HL-60 (cell line): ENCODE measurements around the gene CFAP299.
"Not testable (repeated sequence)": the region's sequence is repeated elsewhere in the genome, so short reads cannot be mapped to it uniquely, and the experiment has no call there.

Experiments used
- DNase-seq, 2 experiments: peaks; one replicate each; pipeline ENCODE4 v3.0.0-alpha.2; 2010 to 2020; ENCODE audit warnings: low read depth in 1 of 2, low spot score in 1 of 2
- H3K27ac ChIP-seq: fragments of 250-450 bp; sonication (Bioruptor Pico); replicated peaks from 2 replicates; pipeline ENCODE4 v1.5.1; 2020; ENCODE audit warnings: mild to moderate bottlenecking, moderate library complexity
- H3K27me3 ChIP-seq: fragments of 250-450 bp; sonication (Bioruptor Pico); 2 replicates; pipeline ENCODE4 v1.5.1; 2021; ENCODE audit warnings: mild to moderate bottlenecking, moderate library complexity; ENCODE audit not compliant: insufficient read depth, poor library complexity, severe bottlenecking
- H3K4me3 ChIP-seq: replicated peaks from 2 replicates; pipeline ENCODE4 v1.5.1; 2011; ENCODE audit warnings: mild to moderate bottlenecking, control low read depth, low read length; ENCODE audit not compliant: insufficient read depth
- GABPA ChIP-seq: IDR thresholded peaks from 2 replicates; pipeline ENCODE4 v1.6.1; 2012; ENCODE audit warnings: low read depth
- POLR2AphosphoS5 ChIP-seq: IDR thresholded peaks from 2 replicates; pipeline ENCODE4 v1.6.1; 2012; ENCODE audit warnings: low read depth
- REST ChIP-seq: IDR thresholded peaks from 2 replicates; pipeline ENCODE4 v1.6.1; 2012; ENCODE audit warnings: low read depth; ENCODE audit not compliant: insufficient replicate concordance
- SPI1 ChIP-seq: IDR thresholded peaks from 2 replicates; pipeline ENCODE4 v1.6.1; 2012; ENCODE audit warnings: low read depth, mild to moderate bottlenecking, borderline replicate concordance
- long read RNA-seq: library from polyadenylated mRNA; unstranded; transcript quantifications from one replicate; pipeline ENCODE4 v2.0.0, GENCODE V29; 2020
- TF ChIP-seq, protein P1 (sequence below): IDR thresholded peaks from one replicate; pipeline ENCODE4 v1.5.1; 2011; ENCODE audit warnings: low read length, control low read depth, inconsistent platforms; ENCODE audit not compliant: insufficient read depth

CFAP299 gene
- long read RNA-seq, partial matches to known transcripts, result 0 of 1 reads
- long read RNA-seq, other reads (novel, unspliced or antisense), result 1 of 1 reads

DNA sequence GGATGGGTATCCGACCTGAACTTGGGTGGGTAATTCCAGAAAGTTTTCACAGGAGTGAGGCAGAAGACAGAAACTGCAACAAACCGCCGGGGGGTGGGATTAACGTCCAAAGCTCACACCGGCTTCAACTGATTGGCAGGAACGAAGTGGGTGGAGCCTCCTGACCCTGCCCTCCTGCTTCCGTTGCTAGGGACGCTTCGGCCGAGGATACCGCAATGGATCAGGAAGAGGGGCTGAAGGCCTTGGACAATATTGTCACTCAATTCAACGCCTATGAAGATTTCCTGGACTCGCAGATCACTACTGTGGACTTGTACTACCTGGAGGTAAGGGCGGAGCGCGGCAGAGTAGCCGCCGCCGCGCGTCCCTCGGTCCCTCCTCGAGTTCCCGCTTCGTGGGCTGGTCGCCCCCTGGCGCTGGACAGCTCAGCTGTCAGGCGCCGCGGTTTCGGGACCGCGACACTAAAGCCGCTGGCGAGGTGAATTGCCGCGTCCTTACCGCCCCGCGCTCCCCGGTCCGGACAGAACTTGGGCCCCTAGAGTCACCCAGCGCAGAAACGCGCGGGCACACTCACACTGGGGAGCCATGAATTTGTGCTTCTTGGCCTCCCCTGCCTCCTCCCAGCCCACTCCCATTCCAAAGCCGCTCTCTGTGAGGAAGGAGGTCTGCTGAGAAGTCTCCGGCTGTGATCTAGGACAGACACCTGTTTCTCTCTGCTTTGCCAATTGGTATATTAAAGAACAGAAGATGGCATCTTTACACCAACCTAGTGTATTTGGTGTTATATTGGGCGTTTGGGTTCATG lies at the start of gene CFAP299:
TSS of gene CFAP299 (plus strand) at position 177 of the 805 bp plus-strand sequence.
- no peak within 1 kb of the TSS for H3K27ac ChIP-seq
- peak within 1 kb of the TSS; percentile 56 for H3K4me3 ChIP-seq

GRCh38 chr4:80286451-80286850 lies 49.1 kb upstream of the CFAP299 start:
- H3K27ac ChIP-seq, result no peak overlapping the region
- peaks cover 2% of the 10 kb centered on the region for H3K27me3 ChIP-seq
- no peak for DNase-seq
- no peak overlapping the region for H3K4me3 ChIP-seq
- TF ChIP-seq REST, result no peak
- TF ChIP-seq, protein P1, sequence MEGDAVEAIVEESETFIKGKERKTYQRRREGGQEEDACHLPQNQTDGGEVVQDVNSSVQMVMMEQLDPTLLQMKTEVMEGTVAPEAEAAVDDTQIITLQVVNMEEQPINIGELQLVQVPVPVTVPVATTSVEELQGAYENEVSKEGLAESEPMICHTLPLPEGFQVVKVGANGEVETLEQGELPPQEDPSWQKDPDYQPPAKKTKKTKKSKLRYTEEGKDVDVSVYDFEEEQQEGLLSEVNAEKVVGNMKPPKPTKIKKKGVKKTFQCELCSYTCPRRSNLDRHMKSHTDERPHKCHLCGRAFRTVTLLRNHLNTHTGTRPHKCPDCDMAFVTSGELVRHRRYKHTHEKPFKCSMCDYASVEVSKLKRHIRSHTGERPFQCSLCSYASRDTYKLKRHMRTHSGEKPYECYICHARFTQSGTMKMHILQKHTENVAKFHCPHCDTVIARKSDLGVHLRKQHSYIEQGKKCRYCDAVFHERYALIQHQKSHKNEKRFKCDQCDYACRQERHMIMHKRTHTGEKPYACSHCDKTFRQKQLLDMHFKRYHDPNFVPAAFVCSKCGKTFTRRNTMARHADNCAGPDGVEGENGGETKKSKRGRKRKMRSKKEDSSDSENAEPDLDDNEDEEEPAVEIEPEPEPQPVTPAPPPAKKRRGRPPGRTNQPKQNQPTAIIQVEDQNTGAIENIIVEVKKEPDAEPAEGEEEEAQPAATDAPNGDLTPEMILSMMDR, result no peak
- TF ChIP-seq SPI1, result no peak
- no peak for TF ChIP-seq POLR2AphosphoS5
- no peak for TF ChIP-seq GABPA

More for the DNA sequence above, at the start of gene CFAP299:
- no peak for TF ChIP-seq GABPA
- no peak for TF ChIP-seq POLR2AphosphoS5
- TF ChIP-seq, protein P1, result no peak
- peak; percentile 62 for TF ChIP-seq REST
- H3K27me3 ChIP-seq, result peaks cover 21% of the 10 kb centered on the region
- DNase-seq, result peak; percentile 8 to 69

- not testable (repeated sequence) for DNase-seq, H3K4me3 ChIP-seq, H3K27me3 ChIP-seq, H3K27ac ChIP-seq
These were observed 44.9 kb upstream of the CFAP299 start for GRCh38 chr4:80290665-80291064.

DNA sequence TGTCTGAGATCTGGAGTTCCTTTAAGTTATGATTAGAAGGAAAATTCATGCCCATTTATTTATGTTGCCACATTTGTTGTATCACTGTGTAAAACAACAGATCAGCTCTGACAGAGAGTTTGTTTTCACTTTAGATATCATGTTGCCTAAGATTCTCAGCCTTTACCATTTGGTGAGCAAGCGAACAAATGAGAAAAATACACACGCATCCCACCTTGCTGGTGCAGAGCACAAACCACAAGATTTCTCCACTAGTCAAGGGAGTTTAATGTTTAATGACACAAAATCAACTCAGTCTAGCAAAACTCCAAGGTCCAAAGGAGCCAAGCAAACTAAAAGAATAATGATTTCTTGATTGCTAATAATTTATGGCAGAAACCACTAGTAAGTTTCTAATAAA lies 41.3 kb upstream of the CFAP299 start:
- no peak for DNase-seq
- H3K27me3 ChIP-seq, result no peaks in the 10 kb centered on the region
- no peak overlapping the region for H3K4me3 ChIP-seq
- no peak for TF ChIP-seq GABPA
- no peak for TF ChIP-seq REST
- TF ChIP-seq, protein P1, result no peak
- no peak for TF ChIP-seq SPI1
- no peak for TF ChIP-seq POLR2AphosphoS5
- no peak overlapping the region for H3K27ac ChIP-seq
